ENCODE results near the gene IRF1. TPM values are rescaled to one million over a fixed set of nuclear protein-coding genes. Genes with fewer than 3 reads are reported as not detected.
A peak's percentile ranks its signal among the peaks of the same experiment; 100 is the strongest.

IRF1 gene
- total and polyA plus RNA-seq, 4 donors, result 9.5 to 42.6 (median 24.7) TPM

GRCh38 chr5:132500931-132501628 lies 10.5 kb upstream of the IRF1 start:
- TF ChIP-seq SP1 (IDR thresholded peaks at IDR 0.05) (peak; percentile 76), TAF1 (conservative IDR thresholded peaks at IDR 0.05) (no peak), HNF4A (conservative IDR thresholded peaks at IDR 0.05) (peak; percentile 88 to 92), RAD21 (IDR thresholded peaks at IDR 0.05) (peak; percentile 94 to 96), RXRA (IDR thresholded peaks at IDR 0.05) (peak; percentile 66 to 84), NR2F2 (IDR thresholded peaks at IDR 0.05) (peak; percentile 18), REST (IDR thresholded peaks at IDR 0.05) (no peak), MAX (IDR thresholded peaks at IDR 0.05) (peak; percentile 97), GABPA (IDR thresholded peaks at IDR 0.05 in 1 of 2, conservative IDR thresholded peaks at IDR 0.05 in 1 of 2) (no peak), FOXA2 (IDR thresholded peaks at IDR 0.05) (peak; percentile 50), ATF3 (IDR thresholded peaks at IDR 0.05) (no peak), JUND (IDR thresholded peaks at IDR 0.05) (peak in 1 of 2 donors; percentile 22), ZBTB33 (IDR thresholded peaks at IDR 0.05) (no peak), YY1 (IDR thresholded peaks at IDR 0.05) (peak; percentile 36), FOXA1 (IDR thresholded peaks at IDR 0.05) (peak; percentile 38), EGR1 (IDR thresholded peaks at IDR 0.05; ENCODE audit: low read depth in 2 of 2) (peak in 1 of 2 donors; percentile 76), HNF4G (IDR thresholded peaks at IDR 0.05) (peak; percentile 83)
- TF ChIP-seq, protein P1, sequence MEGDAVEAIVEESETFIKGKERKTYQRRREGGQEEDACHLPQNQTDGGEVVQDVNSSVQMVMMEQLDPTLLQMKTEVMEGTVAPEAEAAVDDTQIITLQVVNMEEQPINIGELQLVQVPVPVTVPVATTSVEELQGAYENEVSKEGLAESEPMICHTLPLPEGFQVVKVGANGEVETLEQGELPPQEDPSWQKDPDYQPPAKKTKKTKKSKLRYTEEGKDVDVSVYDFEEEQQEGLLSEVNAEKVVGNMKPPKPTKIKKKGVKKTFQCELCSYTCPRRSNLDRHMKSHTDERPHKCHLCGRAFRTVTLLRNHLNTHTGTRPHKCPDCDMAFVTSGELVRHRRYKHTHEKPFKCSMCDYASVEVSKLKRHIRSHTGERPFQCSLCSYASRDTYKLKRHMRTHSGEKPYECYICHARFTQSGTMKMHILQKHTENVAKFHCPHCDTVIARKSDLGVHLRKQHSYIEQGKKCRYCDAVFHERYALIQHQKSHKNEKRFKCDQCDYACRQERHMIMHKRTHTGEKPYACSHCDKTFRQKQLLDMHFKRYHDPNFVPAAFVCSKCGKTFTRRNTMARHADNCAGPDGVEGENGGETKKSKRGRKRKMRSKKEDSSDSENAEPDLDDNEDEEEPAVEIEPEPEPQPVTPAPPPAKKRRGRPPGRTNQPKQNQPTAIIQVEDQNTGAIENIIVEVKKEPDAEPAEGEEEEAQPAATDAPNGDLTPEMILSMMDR (IDR thresholded peaks at IDR 0.05; ENCODE audit: low read depth, low read length, missing input control), result peak; percentile 72
- no peaks in the 10 kb centered on the region for H3K27me3 ChIP-seq (ENCODE audit: control insufficient read depth in 4 of 4, insufficient read depth in 4 of 4, low read length in 3 of 4)
- peak overlapping the region; percentile 82 to 97 for H3K27ac ChIP-seq (ENCODE audit: low read depth in 1 of 2, low read length in 2 of 2)
- DNase-seq (ENCODE audit: low spot score), result peak; percentile 78
- no peaks in the 10 kb centered on the region for H3K36me3 ChIP-seq (ENCODE audit: control insufficient read depth in 4 of 4, insufficient read depth in 3 of 4, low read depth in 1 of 4, low read length in 3 of 4)
- 19% methylated on average over 6 of the region's 6 CpGs for WGBS
- peaks cover 26 to 79% (median 60%) of the 10 kb centered on the region in 4 donors for H3K4me1 ChIP-seq (ENCODE audit: control insufficient read depth in 4 of 4, insufficient read depth in 4 of 4, low read length in 3 of 4)
- H3K9me3 ChIP-seq (ENCODE audit: control insufficient read depth in 4 of 4, low read length in 3 of 4), result no peaks in the 10 kb centered on the region
- no peak overlapping the region for H3K4me3 ChIP-seq (ENCODE audit: low read depth in 1 of 3, low read length in 3 of 3)
- peak overlapping the region in 1 of 2 donors; percentile 33 for H3K9ac ChIP-seq (ENCODE audit: low read depth in 1 of 2, low read length in 2 of 2)

Data from liver (tissue), 9 donors.